ENCODE results near the gene IRF9.

Gene IRF9

GRCh38 chr14:24131549-24131966 is 29.5 kb upstream of the IRF9 start:
- no peak for DNase-seq

GRCh38 chr14:24132061-24132685 is 28.9 kb upstream of the IRF9 start:
- DNase-seq: peak in 1 of 5 experiments; percentile 10

- DNase-seq: no peak
Observed at GRCh38 chr14:24132976-24133375, 28.1 kb upstream of the IRF9 start.

- no peak for DNase-seq
Observed at GRCh38 chr14:24133735-24134134, 27.3 kb upstream of the IRF9 start.

- peak in 1 of 5 experiments; percentile 19 for DNase-seq
Observed at GRCh38 chr14:24135584-24135833, 25.6 kb upstream of the IRF9 start.

GRCh38 chr14:24135834-24136683 is 25.0 kb upstream of the IRF9 start, which contains the start of gene PSME1:
TSS of gene PSME1 (plus strand) at chr14:24136194. CDS start at chr14:24136263, 69 bp downstream.
- peak; percentile 87 to 93 (median 90) for DNase-seq

GRCh38 chr14:24136684-24137528 is 24.2 kb upstream of the IRF9 start:
- DNase-seq: peak in 1 of 5 experiments; percentile 42

GRCh38 chr14:24137529-24138395 is 23.3 kb upstream of the IRF9 start:
- no peak for DNase-seq

GRCh38 chr14:24138396-24139271 is 22.4 kb upstream of the IRF9 start:
- DNase-seq: no peak

GRCh38 chr14:24139272-24139934 is 21.7 kb upstream of the IRF9 start:
- DNase-seq: peak in 1 of 5 experiments; percentile 48

GRCh38 chr14:24141097-24141880 is 19.8 kb upstream of the IRF9 start, which contains the start of gene EMC9:
TSS of gene EMC9 (minus strand) at chr14:24141591. CDS start at chr14:24141304, 287 bp downstream.
- peak; percentile 98 to 100 (median 99) for DNase-seq

GRCh38 chr14:24143511-24143910 is 17.6 kb upstream of the IRF9 start:
- DNase-seq: no peak

GRCh38 chr14:24144451-24144850 is 16.6 kb upstream of the IRF9 start:
- DNase-seq: no peak

GRCh38 chr14:24145219-24145618 is 15.8 kb upstream of the IRF9 start:
- no peak for DNase-seq

GRCh38 chr14:24145690-24146452 is 15.2 kb upstream of the IRF9 start:
- DNase-seq: peak in 1 of 5 experiments; percentile 54

- peak; percentile 71 to 93 (median 80) for DNase-seq
Observed at GRCh38 chr14:24146453-24146977, 14.6 kb upstream of the IRF9 start, which contains the start of gene PSME2. TSS of gene PSME2 (minus strand) at chr14:24146610. CDS start at chr14:24146581, 29 bp downstream.

GRCh38 chr14:24146978-24147760 is 13.9 kb upstream of the IRF9 start, which contains the start of gene RNF31:
TSS of gene RNF31 (plus strand) at chr14:24147498. CDS start at chr14:24147699, 201 bp downstream.
- peak; percentile 94 to 99 (median 98) for DNase-seq

Measured in T-helper 2 cell (primary cell).